A549 (cell line): ENCODE results near the gene CAMTA1.

Experiments
- CTCF ChIP-seq: fragments of >200 bp; sonication (Bioruptor Twin); formaldehyde crosslinking; IDR thresholded peaks from 3 replicates; pipeline ENCODE4 v1.5.1; 2016
- EP300 ChIP-seq, 2 experiments: fragments of >200 bp; sonication (Bioruptor Twin); formaldehyde crosslinking; IDR thresholded peaks; 2 replicates in 1 of 2; 3 replicates in 1 of 2; pipeline ENCODE4 v1.6.1; 2016 to 2017

- no peak for TF ChIP-seq CTCF
- no peak for TF ChIP-seq EP300 (IDR thresholded peaks at IDR 0.05)
Observed at GRCh38 chr1:7424352-7424890, 639.2 kb downstream of the CAMTA1 start.
